Fibroblast of villous mesenchyme (primary cell): ENCODE results near the gene ZNF331. TPM values are rescaled to one million over a fixed set of nuclear protein-coding genes. Genes with fewer than 3 reads are reported as not detected.

Experiments
- DNase-seq: peaks from one replicate; pipeline ENCODE4 v3.0.0-alpha.2; 2010; ENCODE audit warnings: low read depth
- H3K4me3 ChIP-seq: 2 replicates; pipeline ENCODE4 v1.5.1; 2011; ENCODE audit warnings: low read depth, mild to moderate bottlenecking, low read length
- total RNA-seq: library from RNA; depleted of rRNA; stranded (reverse); fragments of >200 nt; gene quantifications from 2 replicates; pipeline ENCODE4 v1.2.3, GENCODE V29; 2012
- TF ChIP-seq, protein P1 (sequence below): IDR thresholded peaks from 2 replicates; pipeline ENCODE4 v1.5.1; 2012; ENCODE audit warnings: low read depth, mild to moderate bottlenecking, low read length; ENCODE audit not compliant: insufficient read depth

ZNF331 gene
- total RNA-seq, 1 donor = 13.4 TPM

GRCh38 chr19:53525922-53526321 lies 12.0 kb upstream of the ZNF331 start:
- TF ChIP-seq, protein P1, sequence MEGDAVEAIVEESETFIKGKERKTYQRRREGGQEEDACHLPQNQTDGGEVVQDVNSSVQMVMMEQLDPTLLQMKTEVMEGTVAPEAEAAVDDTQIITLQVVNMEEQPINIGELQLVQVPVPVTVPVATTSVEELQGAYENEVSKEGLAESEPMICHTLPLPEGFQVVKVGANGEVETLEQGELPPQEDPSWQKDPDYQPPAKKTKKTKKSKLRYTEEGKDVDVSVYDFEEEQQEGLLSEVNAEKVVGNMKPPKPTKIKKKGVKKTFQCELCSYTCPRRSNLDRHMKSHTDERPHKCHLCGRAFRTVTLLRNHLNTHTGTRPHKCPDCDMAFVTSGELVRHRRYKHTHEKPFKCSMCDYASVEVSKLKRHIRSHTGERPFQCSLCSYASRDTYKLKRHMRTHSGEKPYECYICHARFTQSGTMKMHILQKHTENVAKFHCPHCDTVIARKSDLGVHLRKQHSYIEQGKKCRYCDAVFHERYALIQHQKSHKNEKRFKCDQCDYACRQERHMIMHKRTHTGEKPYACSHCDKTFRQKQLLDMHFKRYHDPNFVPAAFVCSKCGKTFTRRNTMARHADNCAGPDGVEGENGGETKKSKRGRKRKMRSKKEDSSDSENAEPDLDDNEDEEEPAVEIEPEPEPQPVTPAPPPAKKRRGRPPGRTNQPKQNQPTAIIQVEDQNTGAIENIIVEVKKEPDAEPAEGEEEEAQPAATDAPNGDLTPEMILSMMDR = no peak
- no peak for DNase-seq
- no peak overlapping the region for H3K4me3 ChIP-seq

GRCh38 chr19:53530622-53531021 lies 7.3 kb upstream of the ZNF331 start:
- H3K4me3 ChIP-seq = no peak overlapping the region
- TF ChIP-seq, protein P1 = no peak
- DNase-seq = no peak

GRCh38 chr19:53531457-53531856 lies 6.5 kb upstream of the ZNF331 start:
- TF ChIP-seq, protein P1 = no peak
- DNase-seq = no peak
- no peak overlapping the region for H3K4me3 ChIP-seq

- TF ChIP-seq, protein P1 = no peak
- H3K4me3 ChIP-seq = no peak overlapping the region
- no peak for DNase-seq
Observed at GRCh38 chr19:53532362-53532761, 5.6 kb upstream of the ZNF331 start.

GRCh38 chr19:53536225-53536548 lies 1.8 kb upstream of the ZNF331 start:
- TF ChIP-seq, protein P1 = no peak
- DNase-seq = no peak
- no peak overlapping the region for H3K4me3 ChIP-seq

DNA sequence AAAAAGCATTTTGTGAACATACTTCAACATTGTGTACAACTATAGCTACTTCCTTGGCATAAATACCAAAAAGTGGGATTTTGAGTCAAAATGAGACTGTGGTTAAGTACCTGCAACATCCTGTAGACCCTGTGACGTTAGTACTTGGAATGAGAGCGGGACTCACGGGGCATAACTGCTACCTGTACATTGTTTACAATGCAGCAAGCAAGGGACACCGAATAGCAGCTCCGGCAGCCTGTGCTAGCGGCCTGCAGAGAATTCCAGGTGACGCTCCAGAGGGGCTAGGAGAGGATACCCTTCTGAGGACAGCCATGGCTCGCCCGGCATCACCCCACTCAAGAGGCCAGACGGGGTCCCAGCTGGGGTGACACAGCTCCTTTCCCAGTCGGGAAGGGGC lies 824 bp upstream of the ZNF331 start:
- DNase-seq = no peak
- TF ChIP-seq, protein P1 = no peak
- H3K4me3 ChIP-seq = peak overlapping the region; percentile 80

GRCh38 chr19:53538378-53539109 lies 599 bp downstream of the ZNF331 start:
- H3K4me3 ChIP-seq = peak overlapping the region; percentile 80
- DNase-seq = no peak
- TF ChIP-seq, protein P1 = no peak
